ENCODE data around the gene METTL2B.

- TF ChIP-seq CTCF (IDR thresholded peaks at IDR 0.05; ENCODE audit: insufficient read depth, low read length, poor library complexity, severe bottlenecking) (no peak), EZH2phosphoT487 (conservative IDR thresholded peaks at IDR 0.05; ENCODE audit: low read length) (no peak)
Measured at GRCh38 chr7:128446306-128446705, 30.2 kb upstream of the METTL2B start.
